H1 (cell line): ENCODE results near the gene FIZ1. TPM values are rescaled to one million over a fixed set of nuclear protein-coding genes. Genes with fewer than 3 reads are reported as not detected.

Source experiments
- CTCF ChIP-seq, 3 experiments: IDR thresholded peaks; 1 replicate in 2 of 3; 2 replicates in 1 of 3; pipeline versions ENCODE4 v1.5.1 to v1.6.1; 2011; ENCODE audit warnings: low read length in 3 of 3, mild to moderate bottlenecking in 3 of 3, inconsistent platforms in 2 of 3, low read depth in 1 of 3, moderate library complexity in 1 of 3; ENCODE audit not compliant: insufficient read depth in 1 of 3; ENCODE audit errors: control extremely low read depth in 1 of 3
- HDAC2 ChIP-seq, 2 experiments: fragments of 300-600 bp in 1 of 2; sonication (generic) in 1 of 2; IDR thresholded peaks; 2 replicates each; pipeline ENCODE4 v1.6.1; 2011 to 2012; ENCODE audit warnings: low read depth in 2 of 2, low read length in 2 of 2, mild to moderate bottlenecking in 2 of 2, moderate library complexity in 2 of 2, borderline replicate concordance in 1 of 2, inconsistent platforms in 1 of 2
- TAF1 ChIP-seq: IDR thresholded peaks from 2 replicates; pipeline ENCODE4 v1.6.1; 2011; ENCODE audit warnings: mild to moderate bottlenecking, low read depth, low read length
- TAF7 ChIP-seq: optimal IDR thresholded peaks from 2 replicates; pipeline ENCODE3; 2011; ENCODE audit warnings: low read depth, mild to moderate bottlenecking, inconsistent platforms, low read length, moderate library complexity, borderline replicate concordance
- polyA plus RNA-seq, 7 experiments: library from polyadenylated mRNA; depleted of rRNA in 3 of 7; stranded (reverse) in 5 of 7; unstranded in 2 of 7; fragments of >200 nt in 5 of 7; fragments of 200-250 nt in 2 of 7; gene quantifications; 1 replicate in 5 of 7; 2 replicates in 1 of 7; 4 replicates in 1 of 7; pipeline versions ENCODE4 v1.2.1 to v1.2.3, GENCODE V29; 2011 to 2013; ENCODE audit warnings: missing spikeins in 2 of 7, mixed read lengths in 2 of 7
- total RNA-seq: library from RNA; stranded (reverse); fragmentation: NEBNext Ultra II Directional; extraction: Animal tissue kit (Norgen Biotek cat#: 25700); gene quantifications from 2 replicates; pipeline ENCODE4 v1.2.1, GENCODE V29; 2021

The FIZ1 gene
- total and polyA plus RNA-seq, 2 of the 8 experiments (the other 6 are each of a cell fraction or from before 2014, with no cell fraction given): 9.1 to 18.5 TPM

- TF ChIP-seq CTCF (IDR thresholded peaks at IDR 0.05; ENCODE audit: control extremely low read depth in 1 of 3, insufficient read depth in 1 of 3, low read depth in 1 of 3, low read length in 3 of 3) (no peak), HDAC2 (IDR thresholded peaks at IDR 0.05; ENCODE audit: borderline replicate concordance in 1 of 2, low read depth in 2 of 2, low read length in 2 of 2) (no peak), TAF7 (no peak), TAF1 (no peak)
- TF ChIP-seq, all 59 proteins: peak for 0
Measured at GRCh38 chr19:55618426-55618825, 19.1 kb upstream of the FIZ1 start (continued).
